Measurements from ENCODE around the gene TEKTIP1.
"Not testable (repeated sequence)": the region's sequence is repeated elsewhere in the genome, so short reads cannot be mapped to it uniquely, and the experiment has no call there.

Gene TEKTIP1

DNA sequence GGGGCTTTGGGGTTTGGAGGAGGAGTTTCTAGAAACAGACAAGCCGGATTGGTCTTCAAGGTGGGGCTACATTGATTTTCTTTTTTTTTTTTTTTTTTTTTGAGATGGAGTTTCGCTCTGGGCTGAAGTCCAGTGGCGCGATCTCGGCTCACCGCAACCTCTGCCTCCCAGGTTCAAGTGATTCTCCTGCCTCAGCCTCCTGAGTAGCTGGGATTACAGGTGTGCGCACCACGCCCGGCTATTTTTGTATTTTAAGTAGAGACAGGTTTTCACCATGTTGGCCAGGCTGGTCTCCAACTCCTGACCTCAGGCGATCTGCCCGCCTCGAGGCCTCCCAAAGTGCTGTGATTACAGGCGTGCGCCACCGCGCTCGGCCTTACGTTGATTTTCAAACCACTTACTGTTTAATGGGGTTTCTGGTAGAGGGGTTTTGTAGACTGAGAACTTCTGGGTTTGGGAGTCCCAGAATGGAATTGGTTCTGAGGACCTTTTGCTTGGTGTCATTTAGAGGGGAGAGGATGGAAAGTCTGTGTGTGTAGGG, 30.8 kb upstream of the TEKTIP1 start:
- not testable (repeated sequence) for DNase-seq

DNA sequence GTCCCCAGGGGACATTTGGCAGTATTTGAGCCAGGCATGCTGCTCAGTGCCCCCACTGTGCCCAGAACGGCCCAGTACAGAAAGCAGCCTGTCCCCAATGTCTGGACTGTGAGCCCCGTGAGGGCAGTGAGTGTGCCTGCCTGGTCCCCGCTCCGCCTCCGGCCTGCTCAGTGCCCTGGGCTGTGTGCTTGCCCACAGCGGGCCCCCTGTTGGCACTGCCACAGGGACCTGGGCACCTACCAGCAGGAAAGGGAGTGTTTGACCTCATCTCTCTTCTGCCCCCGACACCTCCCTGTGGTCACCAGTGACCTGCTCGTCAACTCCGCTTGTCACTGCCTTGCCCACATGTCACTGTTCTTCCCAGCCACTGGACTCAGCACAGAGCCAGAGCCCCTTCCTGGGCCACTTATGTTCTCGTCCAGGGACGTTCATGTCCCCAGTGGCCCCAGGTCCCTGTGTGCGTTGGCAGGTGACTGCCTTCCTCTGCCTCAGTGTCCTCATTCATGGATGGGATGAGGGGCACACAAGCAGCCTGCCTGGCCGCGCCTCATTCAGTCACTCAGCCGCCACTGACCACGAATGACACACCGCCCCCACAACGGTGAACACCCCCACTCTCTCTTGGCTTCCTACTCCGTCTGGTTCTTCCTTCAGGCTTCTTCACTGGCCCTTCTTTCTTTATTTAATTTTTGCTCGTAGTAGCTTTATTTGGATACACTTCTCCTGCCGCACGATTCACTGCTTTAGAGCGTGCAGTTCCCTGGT, 30.0 kb upstream of the TEKTIP1 start:
- no peak for DNase-seq

DNA sequence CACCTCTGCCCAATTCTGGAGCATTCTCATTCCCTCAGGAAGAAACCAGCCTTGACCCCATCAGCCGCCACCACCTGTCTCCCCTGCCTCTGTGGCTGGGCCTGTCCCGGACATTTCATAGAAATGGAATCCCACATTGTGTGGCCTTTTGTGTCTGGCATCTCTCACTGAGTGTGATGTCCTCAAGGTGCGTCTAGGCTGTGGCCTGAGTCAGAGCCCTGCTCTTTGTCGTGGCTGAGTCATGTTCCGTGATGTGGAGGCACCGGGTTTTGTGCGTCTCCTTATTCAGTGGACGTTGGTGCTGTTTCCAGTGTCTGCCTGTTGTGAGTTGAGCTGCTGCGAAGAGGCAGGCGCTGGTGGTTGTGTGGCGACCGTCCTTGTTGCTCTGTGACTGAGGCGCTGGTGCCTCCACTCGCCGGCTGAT, 29.4 kb upstream of the TEKTIP1 start:
- no peak for DNase-seq

DNA sequence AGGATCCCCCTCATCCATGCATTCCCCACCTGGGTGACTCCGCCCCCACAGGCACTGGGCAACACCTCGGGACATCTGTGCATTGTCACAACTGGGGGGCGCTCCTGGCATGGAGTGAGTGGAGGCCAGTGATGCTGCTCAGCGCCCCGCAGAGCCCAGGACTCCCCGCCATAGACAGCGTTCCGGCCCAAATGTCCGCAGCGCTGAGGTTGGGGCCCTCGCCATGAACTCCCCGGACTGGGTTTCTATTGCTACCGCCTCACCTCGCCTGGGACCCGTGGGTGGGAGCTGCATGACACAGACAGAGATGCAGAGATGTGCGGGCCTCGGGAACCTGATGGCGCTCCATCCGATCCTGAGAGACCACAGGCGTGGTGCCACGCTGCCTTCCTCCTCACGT, 28.2 kb upstream of the TEKTIP1 start:
- DNase-seq, result no peak

DNA sequence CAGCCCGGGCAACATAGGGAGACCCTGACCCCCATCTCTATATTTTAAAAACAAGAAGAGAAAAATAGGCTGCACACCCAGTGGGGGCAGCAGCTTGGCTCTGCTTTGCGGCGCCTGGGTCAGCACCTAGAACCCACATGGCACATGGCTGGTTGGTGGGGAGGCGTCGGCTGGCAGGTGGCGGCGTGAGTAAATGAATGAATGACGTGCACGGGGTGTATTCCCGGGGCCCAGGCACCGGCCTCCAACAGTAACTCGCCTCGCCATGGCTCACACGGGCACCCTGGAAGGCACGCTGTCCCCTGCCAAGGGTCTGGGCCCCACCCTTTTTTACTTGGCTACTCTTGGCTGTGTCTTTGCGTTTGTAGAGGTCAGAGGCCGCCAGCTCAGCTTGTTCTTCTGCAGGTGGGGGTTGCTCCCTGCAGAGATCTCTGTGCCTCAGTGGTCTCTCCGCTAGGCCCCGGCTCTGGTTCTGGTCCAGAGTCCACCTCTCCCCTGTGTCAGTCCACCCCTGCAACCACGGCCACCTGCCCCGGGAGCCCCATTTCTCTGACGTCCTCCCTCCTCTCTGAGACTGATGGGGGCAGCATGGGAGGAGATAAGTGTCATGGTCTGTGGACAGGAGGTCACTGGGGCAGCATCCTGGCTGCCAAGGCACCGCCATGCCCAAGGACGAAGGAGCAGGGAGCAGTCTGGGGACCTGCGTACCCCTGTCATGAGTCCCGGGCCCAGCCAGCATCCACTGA, 27.3 kb upstream of the TEKTIP1 start:
- no peak for DNase-seq

DNA sequence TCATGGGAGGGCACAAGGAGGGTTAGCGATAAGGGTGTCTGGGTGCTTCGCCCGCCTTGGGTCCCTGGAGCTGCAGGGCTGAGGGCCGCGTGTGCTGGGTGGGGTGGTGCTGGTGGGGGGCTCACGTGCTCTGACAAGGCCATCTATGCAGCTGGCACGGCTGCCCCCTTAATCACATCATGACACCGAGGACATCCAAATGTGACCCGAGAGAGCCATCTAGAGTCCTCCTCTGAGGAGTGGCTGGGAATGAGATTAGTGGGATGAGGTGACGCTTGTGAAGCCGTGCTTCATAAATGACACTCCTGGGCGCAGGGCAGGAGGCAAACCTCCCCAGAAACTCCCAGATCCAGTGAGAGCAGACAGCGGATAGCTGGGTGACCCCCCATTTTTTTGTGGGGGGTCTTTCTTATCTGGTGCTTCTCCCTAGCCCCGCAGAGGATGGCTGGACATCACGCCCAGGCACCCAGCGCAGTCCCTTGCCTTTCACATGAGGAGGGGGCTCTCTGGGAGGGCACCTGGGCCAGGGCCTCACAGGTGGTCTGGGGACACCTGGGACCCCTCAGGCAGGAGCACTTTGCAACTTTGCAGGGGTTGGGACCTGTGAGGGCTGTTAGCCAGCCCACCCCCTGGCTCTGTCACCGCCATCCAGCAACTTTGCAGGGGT, 26.3 kb upstream of the TEKTIP1 start:
- no peak for DNase-seq

DNA sequence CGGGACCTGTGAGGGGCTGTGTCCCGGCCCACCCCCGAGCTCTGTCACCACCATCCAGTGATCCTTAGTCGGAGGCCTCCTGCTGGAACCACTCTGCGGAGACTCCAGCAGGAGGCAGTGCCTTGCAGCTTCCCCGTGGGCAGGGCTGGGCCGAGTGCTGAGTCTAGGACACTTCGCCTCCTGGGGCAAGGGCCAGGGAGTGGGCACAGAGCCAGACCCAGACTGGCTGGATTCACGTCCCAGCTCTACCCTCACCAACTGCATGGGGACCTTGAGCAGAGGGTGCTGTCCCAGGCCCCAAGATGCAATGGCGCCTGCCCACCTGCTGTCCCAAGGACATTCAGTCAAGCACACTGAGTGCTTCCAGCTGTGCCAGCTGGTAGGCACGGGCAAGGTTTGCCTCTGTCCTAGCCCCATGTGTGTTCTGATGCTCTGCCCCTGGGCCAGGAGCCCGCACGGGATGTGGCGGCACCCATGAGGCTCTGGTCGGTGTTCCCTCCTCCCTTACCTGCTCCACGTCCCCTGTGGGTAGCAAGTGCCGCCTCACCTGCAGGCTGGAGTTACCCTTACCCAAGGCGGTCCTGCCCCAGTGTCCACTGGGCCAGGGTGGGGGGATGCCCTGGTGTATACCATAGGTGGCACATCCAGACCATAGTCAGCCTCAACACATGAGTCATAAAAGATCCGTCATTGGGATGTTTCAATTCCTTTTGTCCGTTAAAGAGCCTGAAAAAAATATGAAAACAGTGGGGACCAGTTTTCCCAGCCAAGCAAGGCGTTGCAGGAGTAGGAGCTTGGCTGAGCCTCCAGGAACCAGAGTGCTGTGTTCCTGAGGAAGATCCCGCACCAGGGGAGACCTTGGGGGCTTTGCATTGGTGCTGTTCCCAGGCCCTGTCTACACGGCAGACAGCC, 25.5 kb upstream of the TEKTIP1 start:
- no peak for DNase-seq

DNA sequence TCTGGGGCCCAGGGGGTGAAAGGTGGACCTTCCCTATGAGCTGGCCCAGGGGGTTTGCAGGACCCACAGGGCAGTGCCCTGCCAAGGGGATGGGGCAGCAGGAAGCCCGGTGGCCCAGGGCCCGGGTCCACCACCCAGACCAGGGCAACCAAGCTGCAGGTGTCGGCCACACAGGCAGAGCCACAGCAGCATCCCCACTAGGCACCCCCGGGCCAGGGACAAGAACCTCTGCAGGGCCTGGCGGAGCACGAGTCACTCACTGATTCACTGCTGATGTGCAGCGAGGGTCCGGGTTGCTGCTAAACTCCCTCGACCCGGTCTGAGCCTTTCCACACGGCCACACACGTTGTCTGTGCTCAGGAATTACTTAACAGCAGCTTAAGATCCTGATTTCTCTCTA, 24.0 kb upstream of the TEKTIP1 start:
- no peak for DNase-seq

DNA sequence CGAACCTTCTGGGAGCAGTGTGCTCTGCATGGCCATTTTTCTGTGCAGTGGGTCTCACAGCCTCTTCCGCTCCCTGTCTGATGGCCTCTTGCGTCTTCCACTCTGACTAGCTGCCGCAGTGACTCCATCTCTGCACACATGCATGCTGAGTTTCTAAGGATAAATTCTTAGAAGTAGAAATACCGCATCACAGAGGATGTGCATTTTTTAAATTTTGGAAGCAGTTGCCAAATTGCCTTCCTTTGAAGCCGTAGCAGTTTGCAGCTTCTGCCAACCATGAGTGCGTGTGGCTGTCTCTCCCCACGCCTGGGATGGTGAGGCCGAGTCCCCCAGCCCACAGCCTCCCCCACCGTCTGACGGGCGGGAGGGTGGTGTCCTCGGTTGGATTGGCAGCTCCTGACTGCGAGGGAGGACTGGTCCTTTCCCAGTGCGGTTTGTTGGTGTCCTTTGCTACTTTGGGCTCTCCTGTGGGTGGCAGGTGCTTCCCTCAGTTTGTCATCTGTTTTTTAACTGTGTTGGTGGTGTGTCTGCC, 23.0 kb upstream of the TEKTIP1 start:
- no peak for DNase-seq

DNA sequence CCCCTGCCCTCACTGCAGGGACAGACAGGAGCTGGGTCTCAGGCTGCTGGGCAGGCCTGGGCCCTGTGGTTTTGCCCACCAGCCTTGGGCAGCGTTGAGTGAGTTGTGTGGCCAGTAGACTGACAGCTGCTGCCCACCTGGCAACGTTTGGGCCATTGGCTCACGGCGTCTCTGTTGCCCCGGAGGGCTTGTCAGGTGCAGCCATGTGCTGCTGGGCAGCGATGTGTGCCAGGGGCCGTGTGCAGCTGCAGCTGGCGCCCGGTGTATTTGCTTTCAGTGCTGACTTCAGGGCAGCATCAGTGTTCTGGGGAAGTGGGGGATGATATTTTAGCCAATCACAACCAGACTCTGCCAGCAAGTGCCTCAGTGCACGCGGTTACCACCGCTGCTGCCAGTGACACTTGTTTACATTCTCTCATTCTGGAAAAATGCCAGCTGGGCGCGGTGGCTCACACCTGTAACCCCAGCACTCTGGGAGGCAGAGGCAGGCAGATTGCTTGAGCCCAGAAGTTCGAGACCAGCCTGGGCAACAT, 22.2 kb upstream of the TEKTIP1 start:
- peak; percentile 92 for DNase-seq

DNA sequence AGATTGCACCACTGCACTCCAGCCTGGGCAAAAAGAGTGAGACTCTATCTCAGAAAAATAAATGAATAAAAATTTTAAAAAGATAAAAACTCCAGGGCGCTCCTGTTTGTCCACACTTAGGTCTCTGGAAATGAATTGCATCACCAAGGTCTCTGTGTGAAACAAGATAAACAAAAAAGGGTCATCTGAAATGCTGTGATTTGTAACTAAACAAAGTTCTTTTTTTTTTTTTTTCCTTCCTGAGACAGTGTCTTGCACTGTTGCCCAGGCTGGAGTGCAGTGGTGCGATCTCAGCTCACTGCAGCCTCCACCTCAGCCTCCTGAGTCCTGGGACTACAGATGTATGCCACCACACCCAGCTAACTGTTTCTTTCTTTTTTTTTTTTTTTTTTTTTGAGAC, 21.3 kb upstream of the TEKTIP1 start:
- DNase-seq, result no peak

DNA sequence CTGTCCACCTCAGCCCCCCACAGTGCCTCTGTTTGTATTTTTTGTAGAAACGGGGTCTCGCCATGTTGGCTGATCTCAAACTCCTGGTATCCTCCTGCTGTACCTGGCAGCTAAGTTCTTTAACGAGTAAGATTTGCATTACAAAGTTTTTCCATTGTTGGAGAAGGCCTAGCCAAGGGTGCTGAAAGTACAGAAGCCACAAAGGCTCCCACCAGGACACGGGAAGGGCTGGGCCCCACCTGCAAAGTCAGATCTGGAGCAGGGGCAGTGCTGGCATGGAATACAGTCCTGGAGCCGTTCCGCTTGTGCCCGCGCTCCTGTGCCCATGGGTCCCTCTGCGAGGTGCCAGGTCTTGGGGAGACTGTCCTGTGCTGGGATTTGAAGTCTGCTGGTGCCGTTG, 20.7 kb upstream of the TEKTIP1 start:
- no peak for DNase-seq

DNA sequence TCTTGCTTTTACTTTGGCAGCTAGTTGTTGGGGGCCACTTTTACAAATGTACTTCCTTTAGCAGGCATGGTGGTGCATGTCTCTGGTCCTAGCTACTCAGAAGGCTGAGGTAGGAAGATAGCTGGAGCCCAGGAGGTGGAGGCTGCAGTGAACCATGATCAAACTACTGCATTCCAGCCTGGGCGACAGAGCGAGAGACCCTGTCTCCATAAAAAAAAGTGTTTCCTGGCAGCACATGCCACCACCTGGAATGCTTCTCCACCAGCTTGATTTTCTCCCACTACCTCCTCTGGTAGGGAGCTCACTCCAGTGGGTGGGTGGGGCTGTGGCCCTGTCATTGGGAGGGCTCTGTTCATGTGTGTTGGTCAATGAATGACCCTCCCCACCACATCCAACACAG, 20.3 kb upstream of the TEKTIP1 start:
- no peak for DNase-seq

DNA sequence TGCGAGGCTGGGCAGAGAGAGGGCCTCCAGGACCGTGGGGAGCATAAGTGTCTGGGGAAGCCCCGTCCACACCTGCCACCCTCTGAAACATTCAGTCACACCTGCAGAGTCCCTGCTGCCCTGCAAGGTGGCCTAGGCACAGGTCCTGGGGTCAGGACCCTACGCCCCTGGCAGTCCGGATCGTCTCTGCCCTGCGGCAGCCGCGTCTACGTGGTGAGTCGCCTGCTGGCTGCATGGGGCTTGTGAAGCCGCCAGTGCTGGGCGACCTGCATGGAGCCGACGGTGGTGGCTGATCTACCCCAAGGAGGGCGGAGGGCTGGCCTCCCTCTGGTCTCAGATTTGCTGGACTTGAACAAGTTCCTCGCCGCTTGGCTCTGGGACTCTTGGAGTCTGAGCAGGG, 19.8 kb upstream of the TEKTIP1 start:
- DNase-seq, result no peak

DNA sequence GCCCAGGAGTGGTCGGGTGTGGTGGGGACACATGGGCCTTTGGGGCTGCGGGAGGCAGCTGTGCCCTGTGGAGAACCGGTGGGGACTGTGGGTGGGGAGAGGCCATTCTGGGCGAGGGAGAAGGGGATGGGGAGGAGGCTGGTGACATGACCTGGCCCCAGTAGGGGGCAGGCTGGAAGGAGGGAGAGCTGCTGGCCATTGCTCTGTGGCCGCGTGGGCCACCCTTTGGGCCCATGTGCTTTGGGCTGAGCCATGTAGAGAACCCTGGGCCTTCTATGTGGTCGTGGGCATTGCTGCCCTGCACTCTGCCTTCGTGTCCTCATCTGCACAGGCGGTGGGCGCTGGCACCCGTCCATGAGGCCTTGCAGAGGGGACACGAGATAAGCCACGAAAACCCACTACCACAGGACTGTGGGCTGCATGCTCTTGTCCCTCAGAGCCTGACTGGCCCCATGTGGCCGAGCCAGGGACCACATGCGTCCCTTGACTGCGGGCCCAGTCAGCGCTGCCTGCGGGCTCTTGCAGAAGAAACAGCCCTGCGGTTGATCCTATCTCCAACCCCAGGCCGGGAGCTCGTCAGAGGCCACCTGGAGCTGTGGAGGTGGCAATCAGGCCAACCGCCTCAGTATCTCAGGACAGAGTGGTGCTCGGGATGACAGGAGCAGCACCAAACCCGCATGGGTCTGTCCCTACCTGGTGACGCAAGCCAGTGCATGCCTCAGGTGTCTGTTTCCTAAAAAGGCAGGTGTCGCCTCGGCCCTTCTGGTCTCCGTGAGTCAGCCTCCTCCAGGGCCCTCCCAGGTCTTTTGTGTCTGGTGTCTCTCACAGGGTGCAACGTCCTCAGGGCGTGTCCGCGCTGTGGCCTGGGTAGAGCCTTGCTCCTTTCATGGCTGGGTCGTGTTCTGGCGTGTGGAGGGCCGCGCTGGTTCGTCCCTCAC, 18.5 kb upstream of the TEKTIP1 start:
- DNase-seq, result peak; percentile 53

DNA sequence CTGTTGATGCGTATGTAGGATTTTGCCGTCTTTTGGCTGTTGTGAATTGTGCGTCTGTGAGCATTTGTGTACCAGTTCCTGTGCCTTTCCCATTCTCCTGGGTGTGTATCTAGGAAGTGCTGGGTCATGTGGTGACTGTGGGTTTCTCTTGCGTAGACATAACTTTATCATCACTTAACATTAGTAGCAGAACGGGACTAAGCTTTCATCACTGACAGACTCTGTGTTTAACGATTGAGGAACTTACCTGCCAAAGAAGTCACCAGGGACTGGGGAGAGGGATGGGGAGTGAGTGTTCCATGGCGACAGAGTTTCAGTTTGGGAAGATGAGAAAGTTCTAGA, 17.9 kb upstream of the TEKTIP1 start:
- no peak for DNase-seq

DNA sequence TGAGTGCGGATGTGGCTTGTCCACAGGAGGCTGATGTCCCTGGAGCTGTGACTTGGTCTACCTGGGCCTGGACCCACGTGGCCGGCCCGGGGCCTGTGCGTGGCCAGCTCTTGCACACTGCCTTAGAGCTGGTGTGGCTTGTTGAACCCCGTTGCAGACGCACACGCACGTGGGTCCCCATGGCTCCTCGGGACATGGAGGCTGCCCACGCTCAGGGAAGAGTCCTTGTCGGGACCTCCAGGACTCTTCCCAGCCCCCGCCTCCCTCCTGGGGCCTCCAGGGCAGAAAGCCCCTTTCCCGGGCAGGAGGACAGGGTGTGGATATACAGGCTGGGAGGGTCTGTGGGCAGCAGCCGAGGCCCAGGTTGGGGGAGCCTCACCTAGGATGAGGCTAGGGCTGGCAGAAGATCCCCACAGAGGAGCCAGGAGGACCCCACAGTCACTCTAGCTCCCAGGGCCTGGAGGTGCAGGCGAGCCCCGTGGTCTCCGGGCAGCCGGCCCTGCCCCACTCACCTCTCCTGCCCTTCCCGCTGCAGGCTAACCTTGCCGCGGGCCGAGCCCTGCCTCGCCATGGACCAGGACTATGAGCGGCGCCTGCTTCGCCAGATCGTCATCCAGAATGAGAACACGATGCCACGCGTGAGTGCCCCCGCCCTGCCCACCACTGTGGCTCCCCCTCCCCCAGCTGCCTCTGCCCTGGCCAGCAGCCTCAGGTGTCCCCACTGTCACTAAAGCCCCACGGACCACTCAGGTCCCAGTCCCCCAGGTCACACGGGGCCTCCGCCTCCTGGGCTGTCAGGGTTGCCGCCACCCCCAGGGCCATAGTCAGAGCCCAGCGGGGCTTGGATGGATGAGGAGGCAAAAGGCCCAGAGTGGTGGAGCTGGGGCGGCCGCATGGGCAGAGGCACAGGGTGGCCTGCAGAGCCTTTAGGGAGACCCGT, 16.3 kb upstream of the TEKTIP1 start:
- no peak for DNase-seq

DNA sequence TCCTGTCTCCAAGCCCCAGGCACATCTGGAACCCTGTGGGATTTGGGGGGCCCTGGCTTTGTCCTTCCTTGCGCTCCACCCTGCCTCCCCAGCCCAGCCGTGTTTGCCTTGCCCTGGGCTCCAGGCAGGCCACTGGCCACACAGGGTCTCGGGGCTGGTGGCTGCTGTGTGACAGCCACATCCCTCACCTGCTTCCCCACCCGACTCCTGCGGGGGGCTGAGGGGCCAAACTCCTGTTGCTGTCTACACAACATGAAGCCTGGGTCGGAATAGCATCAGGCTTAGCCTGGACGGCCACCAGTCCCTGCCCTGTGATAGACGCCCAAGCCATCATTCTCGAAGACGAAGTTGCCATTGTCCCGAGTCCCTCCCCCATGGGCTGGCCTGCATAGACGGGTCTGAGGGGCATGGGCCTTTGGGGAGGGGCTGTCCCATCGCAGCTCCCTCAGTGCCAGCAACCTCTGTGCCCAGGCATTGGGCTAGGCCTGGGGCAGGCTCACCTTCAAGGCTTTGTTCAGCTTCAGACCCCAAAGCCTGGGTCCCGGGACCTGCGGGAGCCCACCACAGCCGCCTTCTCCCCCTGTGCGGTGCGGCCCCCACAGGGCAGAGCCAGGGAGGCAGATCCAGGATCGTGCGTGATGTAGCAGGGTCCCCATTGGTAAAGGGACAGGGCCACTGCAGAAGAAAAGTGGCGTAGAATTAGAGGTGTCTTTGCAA, 15.5 kb upstream of the TEKTIP1 start:
- no peak for DNase-seq

All from NCI-H774 (cell line).